SK-N-SH treated with all-trans-retinoic acid at 6 μM for 48 hours (cell line): Measurements from ENCODE around the gene ANKIB1.

Experiments used
- CSDC2 ChIP-seq: fragments of 250-450 bp; sonication (Bioruptor Pico); IDR thresholded peaks from 2 replicates; pipeline ENCODE4 v1.5.0; 2020; ENCODE audit warnings: mild to moderate bottlenecking, moderate library complexity
- ESRRG ChIP-seq: fragments of 250-450 bp; sonication (Bioruptor Pico); IDR thresholded peaks from 2 replicates; pipeline ENCODE4 v1.6.1; 2021; ENCODE audit warnings: mild to moderate bottlenecking
- ISL1 ChIP-seq: fragments of 250-450 bp; sonication (Bioruptor Pico); IDR thresholded peaks from 2 replicates; pipeline ENCODE4 v2.1.2; 2022; ENCODE audit warnings: mild to moderate bottlenecking, moderate library complexity
- OSR1 ChIP-seq: fragments of 250-450 bp; sonication (Bioruptor Pico); IDR thresholded peaks from 2 replicates; pipeline ENCODE4 v1.8.0; 2022; ENCODE audit warnings: moderate library complexity, mild to moderate bottlenecking, inconsistent platforms
- RARB ChIP-seq: fragments of 250-450 bp; sonication (Bioruptor Pico); IDR thresholded peaks from 2 replicates; pipeline ENCODE4 v1.8.0; 2021; ENCODE audit warnings: mild to moderate bottlenecking, moderate library complexity
- SNAI2 ChIP-seq: fragments of 250-450 bp; sonication (Bioruptor Pico); IDR thresholded peaks from 2 replicates; pipeline ENCODE4 v1.5.0; 2020; ENCODE audit warnings: mild to moderate bottlenecking, moderate library complexity
- TOX ChIP-seq: fragments of 250-450 bp; sonication (Bioruptor Pico); IDR thresholded peaks from 2 replicates; pipeline ENCODE4 v1.8.0; 2021; ENCODE audit warnings: mild to moderate bottlenecking, moderate library complexity, borderline replicate concordance
- ZFP30 ChIP-seq: fragments of 450-650 bp; formaldehyde crosslinking; IDR thresholded peaks from 2 replicates; pipeline ENCODE4 v1.5.0; 2022; ENCODE audit warnings: mild to moderate bottlenecking, moderate library complexity
- ZNF8 ChIP-seq: fragments of 450-650 bp; formaldehyde crosslinking; IDR thresholded peaks from 2 replicates; pipeline ENCODE4 v1.5.0; 2020; ENCODE audit warnings: mild to moderate bottlenecking, moderate library complexity
- TF ChIP-seq, protein P1 (sequence below): fragments of 250-450 bp; sonication (Bioruptor Pico); IDR thresholded peaks from 2 replicates; pipeline ENCODE4 v1.8.0; 2020; ENCODE audit warnings: mild to moderate bottlenecking, moderate library complexity, borderline replicate concordance
- TF ChIP-seq, protein P2 (sequence below): fragments of 250-450 bp; sonication (Bioruptor Pico); IDR thresholded peaks from 2 replicates; pipeline ENCODE4 v1.5.1; 2020; ENCODE audit warnings: low read depth, mild to moderate bottlenecking, moderate library complexity
- TF ChIP-seq, protein P3 (sequence below): fragments of 250-450 bp; sonication (Bioruptor Pico); IDR thresholded peaks from 2 replicates; pipeline ENCODE4 v1.5.1; 2021; ENCODE audit warnings: mild to moderate bottlenecking, moderate library complexity

GRCh38 chr7:92255308-92255707 is 9.5 kb downstream of the ANKIB1 start:
- TF ChIP-seq ISL1 (CRISPR knock-in tag) (no peak), ESRRG (CRISPR knock-in tag) (no peak), TOX (CRISPR knock-in tag) (no peak), SNAI2 (no peak), ZNF8 (CRISPR knock-in tag) (no peak), ZFP30 (CRISPR knock-in tag) (no peak), OSR1 (no peak), CSDC2 (no peak), RARB (no peak)
- TF ChIP-seq, protein P1, sequence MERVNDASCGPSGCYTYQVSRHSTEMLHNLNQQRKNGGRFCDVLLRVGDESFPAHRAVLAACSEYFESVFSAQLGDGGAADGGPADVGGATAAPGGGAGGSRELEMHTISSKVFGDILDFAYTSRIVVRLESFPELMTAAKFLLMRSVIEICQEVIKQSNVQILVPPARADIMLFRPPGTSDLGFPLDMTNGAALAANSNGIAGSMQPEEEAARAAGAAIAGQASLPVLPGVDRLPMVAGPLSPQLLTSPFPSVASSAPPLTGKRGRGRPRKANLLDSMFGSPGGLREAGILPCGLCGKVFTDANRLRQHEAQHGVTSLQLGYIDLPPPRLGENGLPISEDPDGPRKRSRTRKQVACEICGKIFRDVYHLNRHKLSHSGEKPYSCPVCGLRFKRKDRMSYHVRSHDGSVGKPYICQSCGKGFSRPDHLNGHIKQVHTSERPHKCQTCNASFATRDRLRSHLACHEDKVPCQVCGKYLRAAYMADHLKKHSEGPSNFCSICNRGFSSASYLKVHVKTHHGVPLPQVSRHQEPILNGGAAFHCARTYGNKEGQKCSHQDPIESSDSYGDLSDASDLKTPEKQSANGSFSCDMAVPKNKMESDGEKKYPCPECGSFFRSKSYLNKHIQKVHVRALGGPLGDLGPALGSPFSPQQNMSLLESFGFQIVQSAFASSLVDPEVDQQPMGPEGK (CRISPR knock-in tag) = no peak
- TF ChIP-seq, protein P2, sequence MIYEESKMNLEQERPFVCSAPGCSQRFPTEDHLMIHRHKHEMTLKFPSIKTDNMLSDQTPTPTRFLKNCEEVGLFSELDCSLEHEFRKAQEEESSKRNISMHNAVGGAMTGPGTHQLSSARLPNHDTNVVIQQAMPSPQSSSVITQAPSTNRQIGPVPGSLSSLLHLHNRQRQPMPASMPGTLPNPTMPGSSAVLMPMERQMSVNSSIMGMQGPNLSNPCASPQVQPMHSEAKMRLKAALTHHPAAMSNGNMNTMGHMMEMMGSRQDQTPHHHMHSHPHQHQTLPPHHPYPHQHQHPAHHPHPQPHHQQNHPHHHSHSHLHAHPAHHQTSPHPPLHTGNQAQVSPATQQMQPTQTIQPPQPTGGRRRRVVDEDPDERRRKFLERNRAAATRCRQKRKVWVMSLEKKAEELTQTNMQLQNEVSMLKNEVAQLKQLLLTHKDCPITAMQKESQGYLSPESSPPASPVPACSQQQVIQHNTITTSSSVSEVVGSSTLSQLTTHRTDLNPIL = no peak
- TF ChIP-seq, protein P3, sequence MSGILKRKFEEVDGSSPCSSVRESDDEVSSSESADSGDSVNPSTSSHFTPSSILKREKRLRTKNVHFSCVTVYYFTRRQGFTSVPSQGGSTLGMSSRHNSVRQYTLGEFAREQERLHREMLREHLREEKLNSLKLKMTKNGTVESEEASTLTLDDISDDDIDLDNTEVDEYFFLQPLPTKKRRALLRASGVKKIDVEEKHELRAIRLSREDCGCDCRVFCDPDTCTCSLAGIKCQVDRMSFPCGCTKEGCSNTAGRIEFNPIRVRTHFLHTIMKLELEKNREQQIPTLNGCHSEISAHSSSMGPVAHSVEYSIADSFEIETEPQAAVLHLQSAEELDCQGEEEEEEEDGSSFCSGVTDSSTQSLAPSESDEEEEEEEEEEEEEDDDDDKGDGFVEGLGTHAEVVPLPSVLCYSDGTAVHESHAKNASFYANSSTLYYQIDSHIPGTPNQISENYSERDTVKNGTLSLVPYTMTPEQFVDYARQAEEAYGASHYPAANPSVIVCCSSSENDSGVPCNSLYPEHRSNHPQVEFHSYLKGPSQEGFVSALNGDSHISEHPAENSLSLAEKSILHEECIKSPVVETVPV (CRISPR knock-in tag) = no peak
